ENCODE data around the gene MEF2D.

MEF2D gene

GRCh38 chr1:156504821-156505678 is 4.5 kb upstream of the MEF2D start:
- ChIA-PET POLR2A (interaction anchor here (0.6 to 5.4 kb wide), 4 partner anchors 14 to 86 kb away, joined by 3 to 31 read pairs (median 5); partner anchors contain the start of gene NAXE), CTCF (interaction anchor here (1.6 to 17.6 kb wide), 3 partner anchors 19 to 119 kb away, joined by 3 to 270 read pairs (median 10); no protein-coding TSS in a partner anchor)
- peak overlapping the region; percentile 47 for H3K4me3 ChIP-seq (ENCODE audit: low read depth, low read length)
- peak; percentile 97 for DNase-seq (ENCODE audit: low read depth, low spot score)
- no peak for TF ChIP-seq CTCF (IDR thresholded peaks at IDR 0.05; ENCODE audit: insufficient read depth, low read length, missing control alignments)

- no peak for DNase-seq (ENCODE audit: low read depth, low spot score)
- peak overlapping the region; percentile 38 for H3K4me3 ChIP-seq (ENCODE audit: low read depth, low read length)
- no peak for TF ChIP-seq CTCF (IDR thresholded peaks at IDR 0.05; ENCODE audit: insufficient read depth, low read length, missing control alignments)
- ChIA-PET POLR2A (interaction anchor here (1.1 to 5.4 kb wide), 3 partner anchors 13 to 87 kb away, joined by 4 to 31 read pairs (median 6); partner anchors contain the start of gene NAXE), CTCF (interaction anchor here (1.6 to 17.6 kb wide), 3 partner anchors 18 to 119 kb away, joined by 3 to 270 read pairs (median 10); no protein-coding TSS in a partner anchor)
Observed at GRCh38 chr1:156504438-156504813, 3.9 kb upstream of the MEF2D start.

DNA sequence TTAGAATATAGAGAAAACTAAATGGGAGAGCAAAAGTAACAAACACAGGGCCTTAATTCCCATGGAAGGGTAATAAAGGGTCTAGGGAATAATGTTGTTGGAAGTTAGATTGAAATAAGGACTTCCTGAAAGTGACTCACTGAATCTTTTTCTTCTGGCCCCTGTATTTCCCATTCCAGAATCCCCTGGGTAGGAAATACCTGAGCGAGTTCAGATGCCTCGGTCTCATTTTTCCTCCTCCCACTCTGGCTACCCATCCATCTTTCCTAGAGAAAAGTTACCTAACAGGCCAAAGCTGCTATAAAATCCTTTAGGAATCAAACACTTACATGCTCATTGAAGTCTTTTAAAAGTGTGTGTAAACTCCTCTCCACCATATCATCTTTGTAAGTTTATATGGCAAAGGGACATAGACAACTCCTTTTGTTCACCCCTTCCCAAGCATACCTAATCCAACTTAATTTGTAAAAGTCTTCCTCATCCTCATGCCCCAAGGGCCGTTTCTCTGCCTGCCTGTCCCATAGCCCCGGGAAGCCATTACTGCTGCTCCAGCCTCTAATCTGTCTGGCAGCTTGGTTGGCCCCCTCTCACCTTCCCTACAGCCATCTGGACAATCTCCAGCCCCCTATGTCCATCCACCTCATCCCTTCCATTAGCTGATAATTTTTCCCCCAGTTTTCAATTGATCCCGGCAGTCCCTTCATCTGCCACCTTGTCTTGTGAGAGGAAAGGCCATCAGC is 3.3 kb upstream of the MEF2D start:
- CTCF ChIA-PET: interaction anchor here (1.6 to 17.6 kb wide), 3 partner anchors 18 to 118 kb away, joined by 3 to 270 read pairs (median 10); no protein-coding TSS in a partner anchor
- no peak for TF ChIP-seq CTCF (IDR thresholded peaks at IDR 0.05; ENCODE audit: insufficient read depth, low read length, missing control alignments)
- DNase-seq (ENCODE audit: low read depth, low spot score): no peak
- no peak overlapping the region for H3K4me3 ChIP-seq (ENCODE audit: low read depth, low read length)
- POLR2A ChIA-PET: interaction anchor here (0.6 to 5.4 kb wide), 5 partner anchors 13 to 94 kb away, joined by 3 to 31 read pairs (median 5); partner anchors contain the start of gene NAXE

DNA sequence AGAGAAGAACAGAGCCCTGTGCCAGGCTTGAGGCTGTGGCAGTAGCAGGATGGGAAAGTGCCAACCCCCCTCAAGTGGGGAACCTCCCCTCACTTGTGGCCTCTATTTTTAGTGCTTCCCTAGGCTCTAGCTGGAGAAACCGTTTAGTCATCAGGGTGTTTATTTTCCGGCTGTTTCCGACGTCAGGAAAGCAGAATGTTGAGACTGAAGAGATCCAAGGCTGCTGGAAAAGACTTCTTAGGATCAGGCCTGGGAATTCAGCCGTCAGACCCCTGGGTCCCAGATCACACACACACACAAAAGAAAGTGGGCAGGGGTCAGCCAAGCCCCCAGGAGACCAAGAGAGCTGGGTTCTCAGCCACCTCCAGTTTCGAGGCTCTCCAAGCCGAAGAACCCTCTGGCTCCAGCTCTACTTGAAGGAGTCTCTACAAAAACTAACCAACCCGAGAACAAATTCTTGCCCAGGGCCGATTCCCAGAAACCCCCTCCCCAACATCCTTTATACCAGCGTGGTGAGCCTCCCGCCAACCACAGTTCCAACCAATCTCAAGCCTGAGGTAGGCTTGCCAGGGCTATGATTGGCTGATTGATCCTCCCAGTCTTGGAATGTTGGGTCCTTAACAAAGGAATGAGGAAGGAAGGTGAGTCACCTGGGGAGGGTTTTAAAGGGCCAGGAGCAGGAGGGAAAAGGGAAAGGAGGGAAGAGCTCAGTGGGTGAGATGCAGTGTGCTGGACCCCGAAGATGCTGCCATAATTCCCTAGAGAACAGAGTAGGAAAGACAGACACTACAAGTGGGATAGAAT is 2.5 kb upstream of the MEF2D start:
- POLR2A ChIA-PET: interaction anchor here (0.6 to 5.4 kb wide), 4 partner anchors 12 to 95 kb away, joined by 3 to 31 read pairs (median 4); no protein-coding TSS in a partner anchor
- CTCF ChIA-PET: interaction anchor here (1.3 to 17.6 kb wide), 4 partner anchors 17 to 175 kb away, joined by 3 to 270 read pairs (median 8); no protein-coding TSS in a partner anchor
- peak; percentile 89 for DNase-seq (ENCODE audit: low read depth, low spot score)
- H3K4me3 ChIP-seq (ENCODE audit: low read depth, low read length): peak overlapping the region; percentile 38
- no peak for TF ChIP-seq CTCF (IDR thresholded peaks at IDR 0.05; ENCODE audit: insufficient read depth, low read length, missing control alignments)

DNA sequence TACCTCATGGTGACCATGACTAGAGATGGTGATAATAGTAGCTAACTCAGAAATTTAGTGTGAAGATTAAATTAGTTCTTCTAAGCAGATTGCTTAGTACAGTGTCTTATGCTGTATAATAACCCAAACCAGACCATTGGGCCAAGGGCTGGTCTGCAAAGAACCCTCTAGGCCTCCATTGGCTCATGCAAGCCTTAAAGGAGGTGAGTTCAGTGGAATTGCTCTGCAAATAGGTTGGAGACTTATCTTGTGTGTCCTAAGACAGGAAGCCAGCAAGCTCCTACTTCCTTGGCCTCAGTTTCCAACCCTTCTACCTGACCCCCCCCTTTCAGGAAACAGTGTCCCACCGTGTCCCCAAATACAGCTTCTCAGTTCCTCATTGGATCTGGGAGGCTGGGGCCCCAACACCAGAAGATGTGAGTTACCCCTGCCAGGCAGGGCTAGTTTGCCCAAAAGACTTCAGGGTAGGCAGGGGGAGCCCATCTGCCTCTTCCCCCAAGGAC is 1.9 kb upstream of the MEF2D start:
- POLR2A ChIA-PET: interaction anchor here (1.2 to 5.4 kb wide), 2 partner anchors 11 to 45 kb away, joined by 5 to 31 read pairs; no protein-coding TSS in a partner anchor
- H3K4me3 ChIP-seq (ENCODE audit: low read depth, low read length): peak overlapping the region; percentile 8; the same call in 1 of the 2 replicates
- DNase-seq (ENCODE audit: low read depth, low spot score): no peak
- CTCF ChIA-PET: interaction anchor here (1.3 to 17.6 kb wide), 5 partner anchors 16 to 176 kb away, joined by 3 to 270 read pairs (median 6); no protein-coding TSS in a partner anchor
- no peak for TF ChIP-seq CTCF (IDR thresholded peaks at IDR 0.05; ENCODE audit: insufficient read depth, low read length, missing control alignments)

All from AG04449 (cell line).